LNCAP (cell line): ENCODE results near the gene PARL.

Experiments used
- CTCF ChIP-seq: fragments of 450-650 bp; IDR thresholded peaks from 2 replicates; pipeline ENCODE4 v1.5.1; 2017; ENCODE audit warnings: mild to moderate bottlenecking

The PARL gene

GRCh38 chr3:183802989-183803388 lies 81.7 kb downstream of the PARL start:
- no peak for TF ChIP-seq CTCF

GRCh38 chr3:183801601-183802000 lies 83.1 kb downstream of the PARL start:
- no peak for TF ChIP-seq CTCF

- TF ChIP-seq CTCF: no peak
Observed at GRCh38 chr3:183800243-183800863, 84.3 kb downstream of the PARL start.

- no peak for TF ChIP-seq CTCF
Observed at GRCh38 chr3:183799461-183799860, 85.2 kb downstream of the PARL start.

- no peak for TF ChIP-seq CTCF
Observed at GRCh38 chr3:183797996-183798395, 86.7 kb downstream of the PARL start.

- TF ChIP-seq CTCF: no peak
Observed at GRCh38 chr3:183796372-183796771, 88.3 kb downstream of the PARL start.

- no peak for TF ChIP-seq CTCF
Observed at GRCh38 chr3:183794452-183794851, 90.2 kb downstream of the PARL start.

GRCh38 chr3:183792976-183793375 lies 91.7 kb downstream of the PARL start:
- no peak for TF ChIP-seq CTCF
